ENCODE results near the gene RSPH1.
A peak's percentile ranks its signal among the peaks of the same experiment; 100 is the strongest.

Gene RSPH1

DNA sequence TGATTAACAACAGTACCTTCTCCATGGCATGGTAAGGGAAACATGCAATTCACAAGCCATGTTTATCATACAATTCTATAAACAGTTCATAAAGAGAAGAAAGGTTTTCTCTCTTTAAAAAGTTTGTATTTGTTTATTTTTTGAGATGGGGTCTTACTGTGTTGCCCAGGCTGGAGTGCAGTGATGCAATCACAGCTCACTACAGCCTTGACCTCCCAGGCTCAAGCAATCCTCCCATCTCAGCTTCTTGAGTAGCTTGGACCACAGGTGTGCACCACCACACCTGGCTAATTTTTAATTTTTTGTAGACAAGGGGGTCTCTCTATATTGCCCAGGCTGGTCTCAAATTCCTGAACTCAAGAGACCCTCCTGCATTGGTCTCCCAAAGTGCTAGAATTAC, 45.6 kb upstream of the RSPH1 start:
- H3K27me3 ChIP-seq (ENCODE audit: insufficient read depth, insufficient read length), result no peaks in the 10 kb centered on the region

DNA sequence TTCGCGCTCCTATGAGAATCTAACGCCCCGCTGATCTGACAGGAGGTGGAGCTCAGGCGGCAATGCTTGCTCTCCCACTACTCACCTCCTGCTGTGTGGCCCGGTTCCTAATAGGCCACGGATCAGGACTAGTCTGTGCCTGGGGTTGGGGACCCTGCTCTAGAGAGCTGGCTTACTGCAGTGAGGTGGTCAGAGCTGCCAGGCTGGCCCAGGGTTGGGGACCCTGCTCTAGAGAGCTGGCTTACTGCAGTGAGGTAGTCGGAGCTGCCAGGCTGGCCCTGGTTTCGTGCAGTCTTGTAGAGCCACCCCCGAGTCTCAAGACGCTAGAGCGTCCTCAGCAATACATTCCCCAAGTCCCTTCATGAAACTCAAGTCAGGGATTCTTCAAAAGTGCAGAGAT, 45.1 kb upstream of the RSPH1 start:
- TF ChIP-seq YY1 (IDR thresholded peaks at IDR 0.05; ENCODE audit: insufficient read depth, insufficient read length) (no peak), SUZ12 (IDR thresholded peaks at IDR 0.05; ENCODE audit: extremely low read depth, insufficient read depth, insufficient read length) (no peak)
- peaks cover 2% of the 10 kb centered on the region for H3K4me1 ChIP-seq (ENCODE audit: insufficient read depth, insufficient read length)
- no peak overlapping the region for H3K9ac ChIP-seq (ENCODE audit: insufficient read length, low read depth)
- H3K27me3 ChIP-seq (ENCODE audit: insufficient read depth, insufficient read length), result no peaks in the 10 kb centered on the region
- DNase-seq (ENCODE audit: low read depth, low spot score), result no peak
- H3K36me3 ChIP-seq (ENCODE audit: insufficient read depth, insufficient read length, low read length), result peaks cover 20% of the 10 kb centered on the region
- no peaks in the 10 kb centered on the region for H3K9me3 ChIP-seq (ENCODE audit: insufficient read depth, low read length)
- H3K4me3 ChIP-seq (ENCODE audit: insufficient read length, low read depth), result no peak overlapping the region

More for the DNA sequence above, 45.6 kb upstream of the RSPH1 start:
- H3K4me3 ChIP-seq (ENCODE audit: insufficient read length, low read depth), result no peak overlapping the region
- TF ChIP-seq ZNF274 (IDR thresholded peaks at IDR 0.05; ENCODE audit: low read depth, low read length) (no peak), SUZ12 (IDR thresholded peaks at IDR 0.05; ENCODE audit: extremely low read depth, insufficient read depth, insufficient read length) (no peak), YY1 (IDR thresholded peaks at IDR 0.05; ENCODE audit: insufficient read depth, insufficient read length) (no peak)
- H3K36me3 ChIP-seq (ENCODE audit: insufficient read depth, insufficient read length, low read length), result peaks cover 18% of the 10 kb centered on the region
- H3K9me3 ChIP-seq (ENCODE audit: insufficient read depth, low read length), result no peaks in the 10 kb centered on the region
- H3K4me1 ChIP-seq (ENCODE audit: insufficient read depth, insufficient read length), result peaks cover 2% of the 10 kb centered on the region
- H3K9ac ChIP-seq (ENCODE audit: insufficient read length, low read depth), result no peak overlapping the region
- DNase-seq (ENCODE audit: low read depth, low spot score), result no peak

- Histone ChIP-seq H3K9me3 (ENCODE audit: insufficient read depth, low read length) (no peaks in the 10 kb centered on the region), H3K27me3 (ENCODE audit: insufficient read depth, insufficient read length) (no peaks in the 10 kb centered on the region), H3K4me3 (ENCODE audit: insufficient read length, low read depth) (no peak overlapping the region), H3K9ac (ENCODE audit: insufficient read length, low read depth) (no peak overlapping the region), H3K36me3 (ENCODE audit: insufficient read depth, insufficient read length, low read length) (peaks cover 20% of the 10 kb centered on the region), H3K4me1 (ENCODE audit: insufficient read depth, insufficient read length) (peaks cover 1% of the 10 kb centered on the region)
- TF ChIP-seq SUZ12 (IDR thresholded peaks at IDR 0.05; ENCODE audit: extremely low read depth, insufficient read depth, insufficient read length) (no peak), ZNF274 (IDR thresholded peaks at IDR 0.05; ENCODE audit: low read depth, low read length) (no peak), YY1 (IDR thresholded peaks at IDR 0.05; ENCODE audit: insufficient read depth, insufficient read length) (no peak)
- DNase-seq (ENCODE audit: low read depth, low spot score), result no peak
Measured at GRCh38 chr21:42540396-42540795, 44.4 kb upstream of the RSPH1 start.

GRCh38 chr21:42539931-42540343, 43.9 kb upstream of the RSPH1 start:
- Histone ChIP-seq H3K27me3 (ENCODE audit: insufficient read depth, insufficient read length) (no peaks in the 10 kb centered on the region), H3K9ac (ENCODE audit: insufficient read length, low read depth) (no peak overlapping the region), H3K4me1 (ENCODE audit: insufficient read depth, insufficient read length) (no peaks in the 10 kb centered on the region), H3K36me3 (ENCODE audit: insufficient read depth, insufficient read length, low read length) (peaks cover 23% of the 10 kb centered on the region), H3K9me3 (ENCODE audit: insufficient read depth, low read length) (no peaks in the 10 kb centered on the region), H3K4me3 (ENCODE audit: insufficient read length, low read depth) (no peak overlapping the region)
- TF ChIP-seq YY1 (IDR thresholded peaks at IDR 0.05; ENCODE audit: insufficient read depth, insufficient read length), result no peak
- no peak for TF ChIP-seq SUZ12 (IDR thresholded peaks at IDR 0.05; ENCODE audit: extremely low read depth, insufficient read depth, insufficient read length)
- TF ChIP-seq ZNF274 (IDR thresholded peaks at IDR 0.05; ENCODE audit: low read depth, low read length), result no peak
- peak; percentile 59 for DNase-seq (ENCODE audit: low read depth, low spot score)

- Histone ChIP-seq H3K4me3 (ENCODE audit: insufficient read length, low read depth) (no peak overlapping the region), H3K36me3 (ENCODE audit: insufficient read depth, insufficient read length, low read length) (peaks cover 29% of the 10 kb centered on the region), H3K27me3 (ENCODE audit: insufficient read depth, insufficient read length) (no peaks in the 10 kb centered on the region), H3K4me1 (ENCODE audit: insufficient read depth, insufficient read length) (no peaks in the 10 kb centered on the region), H3K9me3 (ENCODE audit: insufficient read depth, low read length) (no peaks in the 10 kb centered on the region), H3K9ac (ENCODE audit: insufficient read length, low read depth) (no peak overlapping the region)
- TF ChIP-seq SUZ12 (IDR thresholded peaks at IDR 0.05; ENCODE audit: extremely low read depth, insufficient read depth, insufficient read length) (no peak), YY1 (IDR thresholded peaks at IDR 0.05; ENCODE audit: insufficient read depth, insufficient read length) (no peak), ZNF274 (IDR thresholded peaks at IDR 0.05; ENCODE audit: low read depth, low read length) (no peak)
- DNase-seq (ENCODE audit: low read depth, low spot score), result no peak
Measured at GRCh38 chr21:42539342-42539741, 43.3 kb upstream of the RSPH1 start.

GRCh38 chr21:42538479-42539275, 42.7 kb upstream of the RSPH1 start:
- Histone ChIP-seq H3K9ac (ENCODE audit: insufficient read length, low read depth) (no peak overlapping the region), H3K27me3 (ENCODE audit: insufficient read depth, insufficient read length) (no peaks in the 10 kb centered on the region), H3K36me3 (ENCODE audit: insufficient read depth, insufficient read length, low read length) (peaks cover 27% of the 10 kb centered on the region), H3K9me3 (ENCODE audit: insufficient read depth, low read length) (no peaks in the 10 kb centered on the region), H3K4me3 (ENCODE audit: insufficient read length, low read depth) (no peak overlapping the region), H3K4me1 (ENCODE audit: insufficient read depth, insufficient read length) (no peaks in the 10 kb centered on the region)
- TF ChIP-seq YY1 (IDR thresholded peaks at IDR 0.05; ENCODE audit: insufficient read depth, insufficient read length) (no peak), SUZ12 (IDR thresholded peaks at IDR 0.05; ENCODE audit: extremely low read depth, insufficient read depth, insufficient read length) (no peak), ZNF274 (IDR thresholded peaks at IDR 0.05; ENCODE audit: low read depth, low read length) (no peak)
- no peak for DNase-seq (ENCODE audit: low read depth, low spot score)

DNA sequence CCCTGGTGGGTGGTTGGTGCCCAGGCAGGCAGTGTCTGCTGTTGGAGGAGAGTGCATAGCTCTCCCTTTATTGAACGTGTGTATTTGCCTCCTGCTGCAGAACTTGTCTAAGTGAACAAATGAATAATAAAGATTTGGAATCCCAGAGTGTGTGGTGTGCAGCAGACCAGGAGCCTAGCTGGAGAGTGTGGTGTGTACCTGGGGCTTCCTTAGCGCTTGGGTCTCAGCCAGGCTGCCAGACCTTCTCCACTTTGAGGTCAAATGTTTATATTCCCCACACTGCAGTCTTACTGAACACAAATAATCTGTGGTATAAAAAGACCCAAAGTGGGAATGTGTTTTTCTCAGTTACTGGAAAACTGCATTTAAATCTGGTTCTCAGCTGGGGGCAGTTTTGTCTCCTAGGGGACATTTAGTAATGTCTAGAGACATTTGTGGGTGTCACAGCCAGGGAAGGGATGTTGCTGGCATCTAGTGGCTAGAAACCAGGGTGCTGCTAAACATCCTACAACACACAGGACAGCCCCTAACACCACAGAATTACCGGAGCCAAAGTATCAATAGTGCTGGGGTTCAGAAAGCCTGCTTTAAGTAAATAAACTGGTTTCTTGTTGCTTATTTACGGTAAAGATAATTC, 41.2 kb upstream of the RSPH1 start:
- no peak overlapping the region for H3K9ac ChIP-seq (ENCODE audit: insufficient read length, low read depth)
- TF ChIP-seq ZNF274 (IDR thresholded peaks at IDR 0.05; ENCODE audit: low read depth, low read length) (no peak), SUZ12 (IDR thresholded peaks at IDR 0.05; ENCODE audit: extremely low read depth, insufficient read depth, insufficient read length) (no peak), YY1 (IDR thresholded peaks at IDR 0.05; ENCODE audit: insufficient read depth, insufficient read length) (no peak)
- no peaks in the 10 kb centered on the region for H3K9me3 ChIP-seq (ENCODE audit: insufficient read depth, low read length)
- no peaks in the 10 kb centered on the region for H3K4me1 ChIP-seq (ENCODE audit: insufficient read depth, insufficient read length)
- no peak for DNase-seq (ENCODE audit: low read depth, low spot score)
- H3K36me3 ChIP-seq (ENCODE audit: insufficient read depth, insufficient read length, low read length), result peaks cover 19% of the 10 kb centered on the region
- no peaks in the 10 kb centered on the region for H3K27me3 ChIP-seq (ENCODE audit: insufficient read depth, insufficient read length)
- H3K4me3 ChIP-seq (ENCODE audit: insufficient read length, low read depth), result no peak overlapping the region

All from NT2/D1 (cell line).